C4-2B (cell line): ENCODE results near the gene TAS2R41.

ENCODE experiments used
- H3K27ac ChIP-seq: fragments of 450-650 bp; 2 replicates; pipeline ENCODE4 v1.5.1; 2017
- ZFX ChIP-seq: fragments of 450-650 bp; IDR thresholded peaks from 2 replicates; pipeline ENCODE4 v1.6.1; 2017
- TF ChIP-seq, protein P1 (sequence below): fragments of 450-650 bp; conservative IDR thresholded peaks from 2 replicates; pipeline ENCODE4 v1.5.1; 2017; ENCODE audit warnings: mild to moderate bottlenecking

Gene TAS2R41

DNA sequence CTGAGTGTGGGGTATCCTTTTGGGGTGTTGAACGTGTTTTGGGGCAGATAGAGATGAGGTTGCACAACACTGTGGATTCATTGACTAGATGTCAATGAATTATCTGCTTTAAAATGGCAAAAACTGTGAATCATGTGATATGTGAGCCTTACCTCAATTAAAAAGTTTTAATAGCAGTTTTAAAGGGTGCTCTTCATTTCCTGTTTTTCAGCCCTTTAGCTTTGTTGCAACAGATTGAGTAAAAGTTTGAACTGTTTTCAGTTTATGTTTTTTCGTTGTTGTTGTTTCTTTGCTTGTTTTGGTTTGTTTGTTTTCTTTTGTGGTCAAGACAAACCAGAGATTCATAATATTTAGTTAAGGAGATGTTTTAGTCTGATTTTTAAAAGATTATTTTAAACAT lies 9.4 kb downstream of the TAS2R41 start:
- TF ChIP-seq, protein P1, sequence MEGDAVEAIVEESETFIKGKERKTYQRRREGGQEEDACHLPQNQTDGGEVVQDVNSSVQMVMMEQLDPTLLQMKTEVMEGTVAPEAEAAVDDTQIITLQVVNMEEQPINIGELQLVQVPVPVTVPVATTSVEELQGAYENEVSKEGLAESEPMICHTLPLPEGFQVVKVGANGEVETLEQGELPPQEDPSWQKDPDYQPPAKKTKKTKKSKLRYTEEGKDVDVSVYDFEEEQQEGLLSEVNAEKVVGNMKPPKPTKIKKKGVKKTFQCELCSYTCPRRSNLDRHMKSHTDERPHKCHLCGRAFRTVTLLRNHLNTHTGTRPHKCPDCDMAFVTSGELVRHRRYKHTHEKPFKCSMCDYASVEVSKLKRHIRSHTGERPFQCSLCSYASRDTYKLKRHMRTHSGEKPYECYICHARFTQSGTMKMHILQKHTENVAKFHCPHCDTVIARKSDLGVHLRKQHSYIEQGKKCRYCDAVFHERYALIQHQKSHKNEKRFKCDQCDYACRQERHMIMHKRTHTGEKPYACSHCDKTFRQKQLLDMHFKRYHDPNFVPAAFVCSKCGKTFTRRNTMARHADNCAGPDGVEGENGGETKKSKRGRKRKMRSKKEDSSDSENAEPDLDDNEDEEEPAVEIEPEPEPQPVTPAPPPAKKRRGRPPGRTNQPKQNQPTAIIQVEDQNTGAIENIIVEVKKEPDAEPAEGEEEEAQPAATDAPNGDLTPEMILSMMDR: no peak
- no peak for TF ChIP-seq ZFX
- no peak overlapping the region; the same call in 1 of the 2 replicates for H3K27ac ChIP-seq

DNA sequence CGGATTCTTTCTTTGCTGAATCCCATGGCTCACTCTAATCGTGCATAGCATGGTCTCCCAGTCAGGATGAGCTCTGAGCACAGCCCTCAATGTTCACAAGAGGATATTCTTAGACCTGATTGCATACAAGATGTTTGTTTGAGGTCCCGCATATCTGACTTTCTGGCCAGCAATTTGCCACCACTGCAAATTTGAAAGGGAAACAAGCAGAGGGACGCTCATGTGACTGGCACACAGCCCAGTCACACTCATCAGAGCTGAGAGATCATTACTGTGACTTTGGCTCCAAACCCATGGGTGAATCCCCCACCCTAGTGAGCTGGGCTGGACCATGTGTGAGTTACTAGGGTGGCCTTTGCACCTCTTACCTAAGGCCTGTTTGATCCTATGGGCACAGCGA lies 9.9 kb downstream of the TAS2R41 start:
- H3K27ac ChIP-seq: peak overlapping the region; percentile 34; the same call in 1 of the 2 replicates
- TF ChIP-seq, protein P1: no peak
- TF ChIP-seq ZFX: no peak

GRCh38 chr7:143490717-143491306 lies 13.1 kb downstream of the TAS2R41 start:
- TF ChIP-seq ZFX: no peak
- TF ChIP-seq, protein P1: peak; percentile 87

DNA sequence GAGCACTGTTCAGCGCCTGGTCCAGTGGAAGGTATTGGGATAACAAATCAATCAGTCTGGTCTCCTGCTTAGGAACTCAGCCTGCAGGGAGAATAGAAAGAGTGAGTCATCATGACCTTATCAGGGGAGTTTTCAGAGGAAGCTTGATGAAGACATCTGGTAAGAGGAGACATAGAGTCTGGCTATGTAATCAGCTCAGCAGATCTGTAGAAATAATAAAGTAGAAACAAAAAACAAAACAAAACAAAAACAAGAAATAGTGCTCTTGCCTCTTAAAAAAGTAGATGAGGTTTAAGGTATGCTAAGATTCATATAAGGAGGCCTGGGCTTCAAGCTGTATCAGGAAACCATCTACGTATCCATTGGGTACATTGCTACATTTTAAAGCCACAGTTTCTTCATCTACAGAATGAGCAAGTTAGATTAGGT lies 14.4 kb downstream of the TAS2R41 start:
- TF ChIP-seq, protein P1: no peak
- TF ChIP-seq ZFX: no peak
- H3K27ac ChIP-seq: no peak overlapping the region

More at GRCh38 chr7:143490717-143491306, 13.1 kb downstream of the TAS2R41 start:
- H3K27ac ChIP-seq: no peak overlapping the region

DNA sequence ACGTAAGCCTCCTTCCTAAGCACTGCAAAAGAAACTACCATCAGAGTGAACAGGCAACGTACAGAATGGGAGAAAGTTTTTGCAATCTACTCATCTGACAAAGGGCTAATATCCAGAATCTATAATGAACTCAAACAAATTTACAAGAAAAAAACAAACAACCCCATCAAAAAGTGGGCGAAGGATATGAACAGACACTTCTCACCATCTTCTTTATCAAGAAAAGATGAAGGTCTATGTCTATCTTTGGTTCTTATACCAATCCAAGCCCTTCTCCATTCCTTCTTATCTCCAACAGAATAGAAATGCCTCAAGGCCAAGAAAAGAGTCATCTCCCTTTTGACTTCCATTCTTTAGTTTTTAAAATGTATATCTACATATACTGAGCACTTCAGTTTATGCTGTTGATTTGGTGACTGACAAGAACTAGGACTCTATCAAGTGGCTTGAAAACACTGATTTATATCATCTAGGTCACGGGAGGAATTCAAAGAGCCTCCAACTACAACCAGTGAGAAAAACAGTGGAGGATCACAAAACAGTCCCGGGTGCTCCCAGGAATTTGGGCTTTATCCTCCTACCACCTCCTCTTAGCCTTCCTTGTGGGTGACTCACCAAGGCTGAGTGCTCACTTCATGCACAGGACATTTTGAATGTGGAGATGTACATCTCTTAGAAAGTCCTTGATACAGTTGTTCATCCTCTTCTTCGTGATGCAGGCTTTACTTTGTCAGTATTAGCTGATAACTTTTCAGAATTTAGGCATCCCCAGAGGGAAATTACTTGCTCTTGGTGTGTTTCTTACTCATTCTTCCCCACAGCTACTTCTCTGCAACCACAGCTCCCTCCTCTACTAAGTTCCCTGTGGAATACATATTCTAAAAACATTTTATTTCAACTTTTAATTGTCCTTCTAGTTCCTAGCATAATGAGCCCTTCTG lies 15.4 kb downstream of the TAS2R41 start:
- no peak for TF ChIP-seq ZFX
- TF ChIP-seq, protein P1: no peak
- H3K27ac ChIP-seq: no peak overlapping the region

DNA sequence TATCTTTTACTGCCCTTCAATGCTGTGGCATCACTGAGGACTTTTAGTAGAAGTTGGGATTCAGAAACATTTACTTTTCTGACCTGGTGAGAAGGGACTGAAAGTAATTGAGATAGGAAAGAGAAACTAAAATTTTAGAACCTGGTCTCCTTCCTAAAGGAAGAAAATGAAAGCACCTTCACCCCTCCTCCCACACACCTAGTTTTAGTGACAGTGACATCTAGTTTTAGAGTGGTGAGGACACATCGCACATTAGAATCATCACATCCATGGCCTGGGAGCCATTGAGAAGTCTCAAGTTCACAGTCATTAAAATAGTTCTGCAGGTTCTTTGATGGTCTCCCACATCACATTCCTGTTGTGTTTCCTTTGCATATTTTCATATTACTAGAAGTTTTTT lies 16.1 kb downstream of the TAS2R41 start:
- TF ChIP-seq, protein P1: no peak
- TF ChIP-seq ZFX: no peak
- H3K27ac ChIP-seq: no peak overlapping the region

GRCh38 chr7:143494622-143495021 lies 16.9 kb downstream of the TAS2R41 start:
- no peak for TF ChIP-seq ZFX
- TF ChIP-seq, protein P1: peak; percentile 26; the same call in 1 of the 2 replicates
- H3K27ac ChIP-seq: no peak overlapping the region
